Kidney tubule cell (primary cell): ENCODE results near the gene SPDYE1.
"Not testable (repeated sequence)": the region's sequence is repeated elsewhere in the genome, so short reads cannot be mapped to it uniquely, and the experiment has no call there.

Source experiments
- DNase-seq: peaks from one replicate; pipeline ENCODE4 v3.0.0-alpha.2; 2018; ENCODE audit warnings: low spot score

Gene SPDYE1

GRCh38 chr7:43992896-43993295 is 4.8 kb upstream of the SPDYE1 start:
- DNase-seq, result peak; percentile 92

GRCh38 chr7:43994681-43995080 is 3.0 kb upstream of the SPDYE1 start:
- not testable (repeated sequence) for DNase-seq

DNA sequence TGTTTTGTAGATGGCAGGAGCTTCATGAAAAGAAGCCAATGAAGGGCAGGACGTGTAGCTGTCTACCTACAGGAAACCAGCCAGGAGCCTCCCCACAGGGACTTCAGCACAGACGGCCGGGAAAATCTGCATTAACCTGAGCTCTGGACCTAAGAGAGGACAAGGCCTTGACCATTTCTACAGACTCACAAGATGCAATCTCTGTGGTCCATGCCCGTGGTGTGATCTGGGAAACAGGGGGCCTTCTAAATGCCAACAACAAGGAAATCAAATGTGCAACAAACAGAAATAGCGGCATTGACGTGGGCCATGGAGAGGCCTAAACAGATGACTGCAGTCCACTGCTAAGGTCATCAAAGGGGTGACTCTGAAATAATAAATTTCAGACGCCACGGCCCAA is 14.4 kb downstream of the SPDYE1 start:
- DNase-seq, result not testable (repeated sequence)

GRCh38 chr7:44015090-44015489 is 17.4 kb downstream of the SPDYE1 start:
- not testable (repeated sequence) for DNase-seq

- peak; percentile 95 for DNase-seq
Measured at GRCh38 chr7:44018857-44019807, 21.4 kb downstream of the SPDYE1 start.

DNA sequence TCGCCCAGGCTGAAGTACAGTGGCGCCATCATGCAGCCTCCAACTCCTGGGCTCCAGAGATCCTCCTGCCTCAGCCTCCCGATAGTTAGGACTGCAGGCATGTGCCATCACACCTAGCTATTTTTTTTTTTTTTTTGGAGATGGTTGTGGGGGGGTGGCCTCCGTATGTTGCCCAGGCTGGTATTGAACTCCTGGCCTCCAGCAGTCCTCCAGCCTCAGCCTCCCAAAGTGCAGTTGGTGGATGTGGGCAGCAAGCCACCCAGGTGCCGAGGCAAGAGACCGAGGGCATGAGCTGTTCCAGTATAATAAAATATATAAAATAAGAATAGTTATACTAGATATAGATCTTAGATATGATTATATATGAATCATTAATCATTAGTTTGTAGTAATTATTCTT is 22.1 kb downstream of the SPDYE1 start:
- not testable (repeated sequence) for DNase-seq

DNA sequence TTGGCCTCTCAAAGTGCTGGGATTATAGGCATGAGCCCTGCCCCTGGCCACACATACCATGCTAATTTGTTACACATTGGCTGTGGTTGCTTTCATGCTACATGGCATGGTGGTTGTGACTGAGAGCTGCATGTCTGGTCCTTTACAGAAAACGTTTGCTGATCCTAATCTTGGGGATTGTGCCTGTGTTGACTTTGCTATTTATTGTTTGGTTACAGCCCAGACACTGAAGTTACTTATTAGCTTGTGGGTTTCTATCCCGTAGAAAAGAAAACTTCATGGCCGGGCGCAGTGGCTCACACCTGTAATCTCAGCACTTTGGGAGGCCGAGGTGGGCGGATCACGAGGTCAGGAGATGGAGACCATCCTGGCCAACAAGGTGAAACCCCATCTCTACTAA is 24.4 kb downstream of the SPDYE1 start:
- DNase-seq, result not testable (repeated sequence)

DNA sequence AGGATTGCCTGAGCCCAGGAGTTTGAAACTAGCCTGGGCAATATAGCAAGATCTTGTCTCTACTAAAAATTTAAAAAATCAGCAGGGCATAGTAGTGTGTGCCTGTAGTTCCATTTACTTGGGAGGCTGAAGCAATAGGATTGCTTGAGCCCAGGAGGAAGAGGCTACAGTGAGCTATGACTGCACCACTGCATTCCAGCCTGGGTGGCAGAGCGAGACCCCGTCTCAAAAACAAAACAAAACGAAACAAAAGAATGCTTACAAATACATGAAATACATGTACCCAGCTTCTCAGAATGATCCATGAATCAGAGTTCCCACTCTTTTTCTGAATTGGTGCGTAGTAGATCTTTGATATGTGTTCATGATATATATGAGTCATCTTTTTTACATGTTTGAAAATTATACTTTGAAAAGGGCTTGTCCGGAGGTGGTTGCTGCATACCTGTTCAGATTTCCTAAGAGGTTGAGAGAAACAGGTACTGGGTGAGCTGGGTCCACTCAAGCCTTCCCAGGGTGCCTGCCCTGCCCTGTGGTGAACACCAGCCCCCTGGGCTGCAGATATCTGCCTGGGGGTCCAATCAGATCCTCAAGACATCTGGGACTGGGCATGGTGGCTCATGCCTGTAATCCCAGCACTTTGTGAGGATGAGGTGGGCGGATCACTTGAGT is 25.2 kb downstream of the SPDYE1 start:
- not testable (repeated sequence) for DNase-seq

DNA sequence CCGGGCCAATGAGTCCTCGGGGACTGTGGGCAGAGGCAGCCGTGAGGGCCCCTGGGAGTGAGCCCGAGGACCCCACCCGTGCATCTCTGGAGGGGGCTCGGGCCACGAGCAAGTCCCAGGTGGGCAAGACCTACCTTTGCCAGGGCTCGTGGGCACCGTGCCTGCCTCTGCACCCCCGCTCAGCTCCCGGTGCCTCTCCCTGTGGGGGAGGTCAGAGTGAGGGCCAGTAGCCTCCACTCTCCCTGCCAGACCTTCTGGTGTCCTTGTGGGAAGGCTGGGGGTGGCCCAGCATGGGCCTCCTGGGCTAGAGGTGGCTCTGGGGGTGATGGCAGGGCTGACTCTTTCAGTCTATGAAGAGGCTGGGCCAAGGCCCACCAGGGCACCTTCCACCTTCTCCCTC is 31.7 kb downstream of the SPDYE1 start:
- not testable (repeated sequence) for DNase-seq

- DNase-seq, result not testable (repeated sequence)
Measured at GRCh38 chr7:44030029-44030428, 32.3 kb downstream of the SPDYE1 start.

DNA sequence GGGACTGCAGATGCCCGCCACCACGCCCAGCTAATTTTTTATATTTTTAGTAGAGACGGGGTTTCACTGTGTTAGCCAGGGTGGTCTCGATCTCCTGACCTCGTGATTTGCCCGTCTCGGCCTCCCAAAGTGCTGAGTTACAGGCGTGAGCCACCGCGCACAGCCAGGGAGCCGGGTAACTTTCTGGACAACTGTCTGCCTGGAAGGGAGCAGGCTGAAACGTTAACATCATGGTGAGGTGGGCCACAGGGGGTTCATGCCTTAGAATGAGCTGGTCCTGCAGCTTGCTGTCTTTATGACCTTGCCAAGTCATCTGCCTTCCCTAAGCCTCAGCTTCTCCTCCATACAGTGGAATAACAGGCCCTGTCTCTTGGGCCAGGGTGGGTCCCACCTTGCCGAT is 33.6 kb downstream of the SPDYE1 start:
- not testable (repeated sequence) for DNase-seq

DNA sequence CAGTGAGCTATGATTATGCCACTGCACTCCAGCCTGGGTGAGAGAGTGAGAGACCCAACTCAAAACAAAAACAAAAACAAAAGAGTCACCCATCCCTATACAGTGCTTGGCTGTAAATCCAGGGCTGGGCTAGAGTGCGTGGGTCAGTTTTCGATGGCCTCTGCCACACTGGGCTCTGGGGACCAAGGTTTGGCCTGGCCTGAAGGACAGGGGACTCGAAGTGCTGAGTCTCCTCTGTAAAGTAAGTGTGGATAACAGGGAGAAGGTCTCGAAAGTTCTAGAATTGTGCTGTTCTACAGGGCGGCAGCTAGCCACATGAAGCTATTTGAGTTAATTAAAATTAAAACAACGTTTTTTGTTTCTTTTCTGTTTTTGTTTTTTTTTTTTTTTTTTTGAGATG is 34.3 kb downstream of the SPDYE1 start:
- not testable (repeated sequence) for DNase-seq

- not testable (repeated sequence) for DNase-seq
Measured at GRCh38 chr7:44033971-44034844, 36.5 kb downstream of the SPDYE1 start.

DNA sequence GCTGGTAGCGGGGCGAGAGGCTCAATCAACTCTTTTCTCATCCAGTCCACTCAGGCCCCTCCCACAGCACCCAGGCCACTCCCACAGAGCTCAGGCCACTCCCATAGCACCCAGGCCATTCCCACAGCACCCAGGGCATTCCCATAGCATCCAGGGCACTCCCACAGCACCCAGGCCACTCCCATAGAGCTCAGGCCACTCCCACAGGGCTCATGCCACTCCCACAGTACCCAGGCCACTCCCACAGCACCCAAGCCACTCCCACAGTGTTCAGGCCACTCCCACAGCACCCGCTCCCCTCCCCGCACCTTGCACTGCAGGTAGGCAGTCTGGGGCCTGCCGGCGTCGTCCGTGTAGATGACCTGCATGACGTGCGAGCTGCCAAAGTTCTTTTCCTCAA is 38.7 kb downstream of the SPDYE1 start:
- DNase-seq, result not testable (repeated sequence)

- not testable (repeated sequence) for DNase-seq
Measured at GRCh38 chr7:44037951-44038350, 40.3 kb downstream of the SPDYE1 start.

DNA sequence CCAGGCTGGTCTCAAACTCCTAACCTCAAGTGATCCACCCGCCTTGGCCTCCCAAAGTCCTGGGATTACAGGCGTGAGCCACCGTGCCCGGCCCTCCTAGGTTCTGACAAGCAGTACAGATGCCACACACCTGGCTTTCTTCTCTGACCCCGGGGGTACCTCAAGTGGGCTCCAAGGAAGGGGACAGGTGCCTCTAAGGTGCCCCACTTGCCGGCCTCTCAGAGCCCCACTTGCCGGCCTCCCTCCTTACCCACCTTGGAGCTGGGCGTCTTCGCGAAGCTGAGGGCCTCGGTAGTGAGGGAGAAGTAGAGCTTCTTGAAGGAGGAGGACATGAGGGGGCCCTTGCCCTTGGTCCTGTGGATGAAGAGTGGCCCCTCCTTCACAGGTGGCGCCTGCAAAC is 40.9 kb downstream of the SPDYE1 start:
- not testable (repeated sequence) for DNase-seq

DNA sequence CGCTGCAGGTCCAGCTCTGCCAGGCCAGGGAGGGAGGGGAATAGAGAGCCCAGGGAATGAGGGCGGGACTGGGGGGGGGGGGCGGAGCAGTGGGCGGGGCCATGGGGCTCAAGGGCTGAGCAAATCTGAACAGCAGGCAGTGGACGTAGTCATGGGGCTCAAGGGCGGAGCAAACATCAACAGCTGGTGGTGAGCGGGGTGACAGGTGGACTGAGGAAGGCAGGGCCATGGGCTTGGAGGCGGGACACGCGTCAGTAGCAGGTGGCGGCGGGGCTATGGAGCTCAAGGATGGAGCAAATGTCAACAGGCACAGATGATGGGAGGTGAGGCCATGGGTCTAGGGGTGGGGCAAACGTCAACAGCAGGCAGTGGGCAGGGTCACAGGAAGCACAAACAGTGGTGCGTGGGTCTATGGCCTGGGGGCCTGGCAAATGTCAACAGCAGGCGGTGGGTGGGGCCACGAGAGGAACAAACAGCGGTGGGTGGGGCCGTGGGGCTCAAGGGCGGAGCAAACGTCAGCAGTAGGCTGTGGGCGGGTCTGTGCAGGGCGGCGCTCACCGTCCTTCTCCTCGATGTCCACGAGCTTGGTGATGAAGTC is 41.4 kb downstream of the SPDYE1 start:
- peak; percentile 80 for DNase-seq

DNA sequence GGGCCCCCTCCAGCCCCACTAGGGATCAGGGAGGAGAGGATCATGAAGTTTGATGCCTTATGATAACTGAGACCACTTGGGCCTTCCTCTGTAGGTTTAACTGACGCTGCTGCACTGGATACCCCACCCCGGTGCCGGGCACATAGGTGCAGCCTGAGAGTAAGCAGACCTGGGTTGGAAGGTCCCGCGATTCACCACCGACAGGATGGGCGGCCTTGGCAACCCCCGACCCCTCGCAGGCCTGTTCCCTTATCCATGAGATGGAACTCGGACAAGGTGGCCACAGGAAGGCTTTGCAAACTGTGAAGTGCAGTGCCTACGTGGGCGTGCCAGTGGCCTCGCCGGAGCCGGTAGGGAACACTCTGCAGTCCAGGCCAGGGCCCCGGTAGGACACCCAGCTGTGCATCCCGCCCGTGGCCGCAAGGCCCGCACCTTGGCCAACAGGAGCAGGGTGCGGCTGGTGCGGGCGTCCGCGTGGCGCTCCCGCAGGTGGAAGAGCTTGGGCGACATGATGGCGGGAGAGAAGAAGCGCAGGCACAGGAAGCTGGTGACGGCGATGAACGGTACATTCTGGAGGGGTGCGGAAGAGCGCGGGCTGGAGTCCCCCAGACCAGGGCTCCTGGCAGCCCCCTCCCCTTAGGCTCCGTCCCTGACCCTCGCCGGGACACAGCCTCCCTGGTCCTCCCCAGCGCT is 42.2 kb downstream of the SPDYE1 start:
- DNase-seq, result not testable (repeated sequence)

- DNase-seq, result not testable (repeated sequence)
Measured at GRCh38 chr7:44040493-44040891, 42.8 kb downstream of the SPDYE1 start.

- no peak for DNase-seq
Measured at GRCh38 chr7:44042221-44042620, 44.5 kb downstream of the SPDYE1 start.

GRCh38 chr7:44043902-44044301 is 46.2 kb downstream of the SPDYE1 start:
- DNase-seq, result peak; percentile 6
